Measurements from ENCODE around the gene PCK2.

Gene PCK2

DNA sequence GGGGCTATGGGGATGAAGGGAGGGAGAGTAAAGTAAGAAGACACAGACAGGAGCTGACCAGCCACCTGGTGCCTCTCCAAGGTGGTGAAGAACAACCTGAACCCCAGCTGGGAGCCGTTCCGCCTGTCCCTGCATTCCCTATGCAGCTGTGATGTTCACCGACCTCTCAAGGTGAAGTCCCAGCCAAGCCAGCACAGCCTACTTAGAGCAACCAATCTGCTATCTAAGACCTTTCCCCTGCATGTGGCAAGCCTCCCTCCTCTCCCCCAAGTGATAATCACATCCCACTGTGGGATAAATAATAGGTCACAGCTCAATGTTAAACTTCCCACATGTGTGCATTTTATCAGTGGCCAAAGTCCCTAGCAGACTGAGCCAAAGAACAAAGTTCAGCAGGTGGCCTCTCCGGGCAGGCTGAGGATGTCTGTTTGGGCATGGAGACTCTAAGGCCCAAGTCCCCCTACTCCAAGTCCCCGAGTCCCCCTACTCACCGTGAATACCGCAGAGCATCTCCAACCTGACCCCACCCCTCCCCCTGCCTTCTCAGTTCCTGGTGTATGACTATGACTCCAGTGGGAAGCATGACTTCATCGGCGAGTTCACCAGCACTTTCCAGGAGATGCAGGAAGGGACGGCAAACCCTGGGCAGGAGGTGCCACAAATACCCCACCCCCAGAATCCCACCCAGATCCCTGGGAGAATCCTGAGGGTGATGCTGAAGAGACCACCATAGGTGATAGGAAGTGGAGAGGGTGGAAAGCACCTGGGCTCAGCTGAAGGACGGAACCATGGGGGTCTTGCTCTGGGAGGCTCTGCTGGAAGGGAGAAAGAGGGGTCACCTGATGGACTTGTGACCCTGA, 19.3 kb upstream of the PCK2 start:
- no peak for TF ChIP-seq CTCF (IDR thresholded peaks at IDR 0.05; ENCODE audit: extremely low read depth, missing control alignments)
- DNase-seq (ENCODE audit: low spot score), result no peak

DNA sequence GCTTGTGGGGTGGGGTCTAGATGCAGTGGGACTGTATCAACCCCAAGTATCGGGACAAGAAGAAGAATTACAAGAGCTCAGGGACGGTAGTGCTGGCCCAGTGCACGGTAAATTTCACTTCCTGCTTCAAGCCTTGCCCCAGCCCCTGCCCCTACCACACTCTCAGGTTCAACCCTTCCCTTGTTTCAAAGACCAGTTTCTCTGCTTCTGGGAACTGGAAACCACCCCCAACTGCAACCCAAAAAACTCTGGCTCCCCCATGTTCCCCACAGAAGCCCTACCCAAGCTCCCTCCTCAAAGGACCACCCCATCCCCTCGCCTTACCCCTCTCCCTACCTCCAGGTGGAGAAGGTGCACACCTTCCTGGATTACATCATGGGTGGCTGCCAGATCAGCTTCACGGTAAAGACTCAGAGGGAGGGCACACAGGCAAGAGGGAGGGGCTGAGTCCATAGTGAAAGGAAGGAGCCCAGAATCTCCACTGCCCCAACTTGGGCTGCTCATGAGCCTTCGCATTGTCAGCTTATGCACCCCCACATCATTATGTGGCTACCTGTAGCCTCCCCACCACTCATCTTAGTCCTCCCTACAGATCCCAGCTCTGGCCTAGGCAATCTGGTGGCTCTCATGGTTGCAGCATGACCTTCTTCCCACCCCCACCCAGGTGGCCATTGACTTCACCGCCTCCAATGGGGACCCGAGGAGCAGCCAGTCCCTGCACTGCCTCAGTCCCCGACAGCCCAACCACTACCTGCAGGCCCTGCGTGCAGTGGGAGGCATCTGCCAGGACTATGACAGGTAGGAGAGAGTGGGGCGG, 18.4 kb upstream of the PCK2 start:
- DNase-seq (ENCODE audit: low spot score), result peak; percentile 69
- TF ChIP-seq CTCF (IDR thresholded peaks at IDR 0.05; ENCODE audit: extremely low read depth, missing control alignments), result no peak

DNA sequence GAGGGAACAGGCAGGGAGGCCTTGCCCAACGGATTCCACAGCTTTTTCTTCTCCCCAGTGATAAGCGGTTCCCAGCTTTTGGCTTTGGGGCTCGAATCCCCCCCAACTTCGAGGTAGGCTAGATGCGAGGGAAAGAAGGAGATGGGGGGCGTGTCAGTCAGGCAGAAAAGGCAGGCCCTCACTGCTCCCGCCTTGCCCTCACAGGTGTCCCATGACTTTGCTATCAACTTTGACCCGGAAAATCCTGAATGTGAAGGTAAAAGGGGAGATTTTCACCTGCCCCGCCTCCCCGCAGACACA, 17.9 kb upstream of the PCK2 start:
- DNase-seq (ENCODE audit: low spot score), result no peak
- no peak for TF ChIP-seq CTCF (IDR thresholded peaks at IDR 0.05; ENCODE audit: extremely low read depth, missing control alignments)

- DNase-seq (ENCODE audit: low spot score), result no peak
- no peak for TF ChIP-seq CTCF (IDR thresholded peaks at IDR 0.05; ENCODE audit: extremely low read depth, missing control alignments)
These were observed 17.0 kb upstream of the PCK2 start for GRCh38 chr14:24077086-24077485.

GRCh38 chr14:24078146-24078545, 16.0 kb upstream of the PCK2 start:
- DNase-seq (ENCODE audit: low spot score), result no peak
- TF ChIP-seq CTCF (IDR thresholded peaks at IDR 0.05; ENCODE audit: extremely low read depth, missing control alignments), result no peak

GRCh38 chr14:24079491-24080141, 14.5 kb upstream of the PCK2 start:
- DNase-seq (ENCODE audit: low spot score), result no peak
- TF ChIP-seq CTCF (IDR thresholded peaks at IDR 0.05; ENCODE audit: extremely low read depth, missing control alignments), result no peak

- no peak for TF ChIP-seq CTCF (IDR thresholded peaks at IDR 0.05; ENCODE audit: extremely low read depth, missing control alignments)
- no peak for DNase-seq (ENCODE audit: low spot score)
These were observed 14.0 kb upstream of the PCK2 start for GRCh38 chr14:24080142-24080530.

Measured in GM20000 (cell line).